GM21723 (cell line): ENCODE data around the gene LSS.
"Not testable (repeated sequence)": the region's sequence is repeated elsewhere in the genome, so short reads cannot be mapped to it uniquely, and the experiment has no call there.

Experiments used
- ATAC-seq: cut with Tn5 transposase; IDR thresholded peaks from one replicate; pipeline ENCODE4 v1.9.1; 2021; ENCODE audit warnings: mild to moderate bottlenecking, moderate library complexity; ENCODE audit not compliant: unreplicated experiment

Gene LSS

GRCh38 chr21:46171996-46172862 is 56.3 kb downstream of the LSS start:
- ATAC-seq: no peak

GRCh38 chr21:46171585-46171984 is 57.0 kb downstream of the LSS start:
- ATAC-seq: no peak

GRCh38 chr21:46170436-46171193 is 58.0 kb downstream of the LSS start:
- not testable (repeated sequence) for ATAC-seq

- no peak for ATAC-seq
Measured at GRCh38 chr21:46168659-46169386, 59.8 kb downstream of the LSS start.

GRCh38 chr21:46168238-46168637 is 60.3 kb downstream of the LSS start:
- no peak for ATAC-seq

GRCh38 chr21:46165098-46165497 is 63.5 kb downstream of the LSS start:
- no peak for ATAC-seq

GRCh38 chr21:46163380-46163779 is 65.2 kb downstream of the LSS start:
- no peak for ATAC-seq

GRCh38 chr21:46161633-46162592 is 66.7 kb downstream of the LSS start:
- no peak for ATAC-seq

- ATAC-seq: no peak
Measured at GRCh38 chr21:46160907-46161632, 67.5 kb downstream of the LSS start.

GRCh38 chr21:46160657-46160906 is 68.0 kb downstream of the LSS start:
- no peak for ATAC-seq

- no peak for ATAC-seq
Measured at GRCh38 chr21:46159841-46160656, 68.5 kb downstream of the LSS start.

GRCh38 chr21:46159390-46159789 is 69.2 kb downstream of the LSS start:
- no peak for ATAC-seq

GRCh38 chr21:46158666-46159300 is 69.8 kb downstream of the LSS start:
- ATAC-seq: no peak

GRCh38 chr21:46157987-46158451 is 70.6 kb downstream of the LSS start:
- ATAC-seq: no peak

- ATAC-seq: no peak
Measured at GRCh38 chr21:46157396-46157986, 71.1 kb downstream of the LSS start.

- ATAC-seq: no peak
Measured at GRCh38 chr21:46156678-46157077, 71.9 kb downstream of the LSS start.

- ATAC-seq: no peak
Measured at GRCh38 chr21:46156378-46156645, 72.3 kb downstream of the LSS start.
